Neural progenitor cell (in vitro differentiated cells): ENCODE results near the gene TAX1BP3. TPM values are rescaled to one million over a fixed set of nuclear protein-coding genes. Genes with fewer than 3 reads are reported as not detected.

Experiments used
- DNase-seq: peaks from one replicate; pipeline ENCODE4 v3.0.0-alpha.2; 2016; ENCODE audit warnings: low spot score
- H2AFZ ChIP-seq: fragments of 200-600 bp; sonication (generic); replicated peaks from 2 replicates; pipeline ENCODE4 v1.6.1; 2016; ENCODE audit warnings: antibody characterized with exemption
- H3F3A ChIP-seq: fragments of 200-600 bp; sonication (generic); 2 replicates; pipeline ENCODE4 v1.6.1; 2016; ENCODE audit warnings: antibody characterized with exemption, low read depth
- H3K27ac ChIP-seq: fragments of 200-600 bp; sonication (generic); 2 replicates; pipeline ENCODE4 v1.5.1; 2016; ENCODE audit warnings: mild to moderate bottlenecking
- H3K27me3 ChIP-seq: fragments of 200-600 bp; sonication (generic); 2 replicates; pipeline ENCODE4 v1.6.1; 2016; ENCODE audit warnings: mild to moderate bottlenecking, moderate library complexity
- H3K36me3 ChIP-seq: fragments of 200-600 bp; sonication (generic); 2 replicates; pipeline ENCODE4 v1.5.1; 2016
- H3K4me1 ChIP-seq: fragments of 200-600 bp; sonication (generic); 2 replicates; pipeline ENCODE4 v1.6.1; 2016; ENCODE audit warnings: mixed run types
- H3K4me2 ChIP-seq: fragments of 200-600 bp; sonication (generic); 2 replicates; pipeline ENCODE4 v1.6.1; 2016
- H3K4me3 ChIP-seq: fragments of 200-600 bp; sonication (generic); 2 replicates; pipeline ENCODE4 v1.5.1; 2016
- H3K79me2 ChIP-seq: fragments of 200-600 bp; sonication (generic); 2 replicates; pipeline ENCODE4 v1.6.1; 2016; ENCODE audit warnings: low read depth
- H3K9ac ChIP-seq: fragments of 200-600 bp; sonication (generic); 2 replicates; pipeline ENCODE4 v1.6.1; 2016
- H3K9me3 ChIP-seq: fragments of 200-600 bp; sonication (generic); 2 replicates; pipeline ENCODE4 v1.5.1; 2016; ENCODE audit warnings: low read depth
- H4K20me1 ChIP-seq: fragments of 200-600 bp; sonication (generic); 2 replicates; pipeline ENCODE4 v1.6.1; 2016; ENCODE audit warnings: low read depth
- H3K27ac Mint-ChIP-seq: 3 replicates; pipeline ENCODE4 v1.8.0; 2021; ENCODE audit warnings: mixed read lengths
- H3K27me3 Mint-ChIP-seq: 2 replicates; pipeline ENCODE4 v1.8.0; 2022; ENCODE audit warnings: low read depth, mild to moderate bottlenecking, inconsistent platforms, moderate library complexity, mixed read lengths; ENCODE audit not compliant: insufficient read depth
- H3K36me3 Mint-ChIP-seq: 3 replicates; pipeline ENCODE4 v1.8.0; 2021; ENCODE audit warnings: mixed read lengths
- H3K4me1 Mint-ChIP-seq: 3 replicates; pipeline ENCODE4 v1.8.0; 2021; ENCODE audit warnings: mixed read lengths
- H3K4me3 Mint-ChIP-seq: 3 replicates; pipeline ENCODE4 v1.8.0; 2021; ENCODE audit warnings: mild to moderate bottlenecking, moderate library complexity, mixed read lengths
- H3K9me3 Mint-ChIP-seq: 3 replicates; pipeline ENCODE4 v1.8.0; 2020; ENCODE audit warnings: mixed read lengths
- CTCF ChIP-seq: fragments of 200-600 bp; sonication (generic); IDR thresholded peaks from 2 replicates; pipeline ENCODE4 v1.5.1; 2017; ENCODE audit warnings: antibody characterized with exemption, mild to moderate bottlenecking
- EZH2 ChIP-seq: fragments of 200-600 bp; sonication (generic); IDR thresholded peaks from 2 replicates; pipeline ENCODE4 v1.6.1; 2017; ENCODE audit warnings: antibody characterized with exemption, mild to moderate bottlenecking, moderate library complexity
- EZH2phosphoT487 ChIP-seq: fragments of 200-600 bp; sonication (generic); IDR thresholded peaks from 2 replicates; pipeline ENCODE4 v1.6.1; 2017; ENCODE audit warnings: antibody characterized with exemption
- total RNA-seq: library from RNA; depleted of rRNA; stranded (reverse); fragments of >200 nt; gene quantifications from 2 replicates; pipeline ENCODE4 v1.2.3, GENCODE V29; 2015; ENCODE audit warnings: low replicate concordance

The TAX1BP3 gene
- total RNA-seq, 1 donor from 2014 or later, result 27.3 TPM

GRCh38 chr17:3669085-3669347, 638 bp upstream of the TAX1BP3 start:
- Mint-ChIP-seq H3K4me1 (peaks cover 27% of the 10 kb centered on the region), H3K4me3 (peak overlapping the region; percentile 98), H3K9me3 (no peaks in the 10 kb centered on the region), H3K27me3 (peaks cover 9% of the 10 kb centered on the region), H3K36me3 (peaks cover 7% of the 10 kb centered on the region), H3K27ac (peak overlapping the region; percentile 81)
- TF ChIP-seq EZH2phosphoT487, result no peak
- TF ChIP-seq CTCF, result peak; percentile 3
- no peak for TF ChIP-seq EZH2
- Histone ChIP-seq H3K4me1 (no peaks in the 10 kb centered on the region), H3K27ac (peak overlapping the region; percentile 60), H3K4me2 (peak overlapping the region; percentile 80), H3K27me3 (no peaks in the 10 kb centered on the region), H3F3A (peaks cover 11% of the 10 kb centered on the region), H3K9ac (peak overlapping the region; percentile 88), H3K36me3 (no peaks in the 10 kb centered on the region), H2AFZ (no peak overlapping the region), H4K20me1 (peaks cover 25% of the 10 kb centered on the region), H3K79me2 (peaks cover 39% of the 10 kb centered on the region), H3K9me3 (no peaks in the 10 kb centered on the region), H3K4me3 (peak overlapping the region; percentile 95)
- DNase-seq, result no peak

GRCh38 chr17:3667366-3668278, 756 bp downstream of the TAX1BP3 start:
- peaks cover 39% of the 10 kb centered on the region for H3K79me2 ChIP-seq
- H3K27ac Mint-ChIP-seq, result peak overlapping the region; percentile 94
- H3F3A ChIP-seq, result peaks cover 11% of the 10 kb centered on the region
- no peaks in the 10 kb centered on the region for H3K9me3 Mint-ChIP-seq
- peak overlapping the region; percentile 21 for H2AFZ ChIP-seq
- peak overlapping the region; percentile 95 for H3K4me3 ChIP-seq
- H3K4me1 Mint-ChIP-seq, result peaks cover 29% of the 10 kb centered on the region
- peak overlapping the region; percentile 82 for H3K4me2 ChIP-seq
- H3K4me1 ChIP-seq, result no peaks in the 10 kb centered on the region
- no peaks in the 10 kb centered on the region for H3K27me3 ChIP-seq
- H3K4me3 Mint-ChIP-seq, result peak overlapping the region; percentile 98
- H3K36me3 Mint-ChIP-seq, result peaks cover 9% of the 10 kb centered on the region
- H3K27ac ChIP-seq, result peak overlapping the region; percentile 91
- peaks cover 7% of the 10 kb centered on the region for H3K27me3 Mint-ChIP-seq
- DNase-seq, result peak; percentile 89
- H3K36me3 ChIP-seq, result no peaks in the 10 kb centered on the region
- TF ChIP-seq EZH2, result no peak
- no peak for TF ChIP-seq CTCF
- no peak for TF ChIP-seq EZH2phosphoT487
- no peaks in the 10 kb centered on the region for H3K9me3 ChIP-seq
- peaks cover 25% of the 10 kb centered on the region for H4K20me1 ChIP-seq
- H3K9ac ChIP-seq, result peak overlapping the region; percentile 72

GRCh38 chr17:3666516-3666915, 1.9 kb downstream of the TAX1BP3 start:
- TF ChIP-seq EZH2phosphoT487, result no peak
- TF ChIP-seq EZH2, result no peak
- TF ChIP-seq CTCF, result no peak
- Histone ChIP-seq H3K4me2 (no peak overlapping the region), H3K9ac (no peak overlapping the region), H3K4me3 (no peak overlapping the region), H3K27ac (no peak overlapping the region), H3K4me1 (no peaks in the 10 kb centered on the region), H3K36me3 (no peaks in the 10 kb centered on the region), H3K9me3 (no peaks in the 10 kb centered on the region), H4K20me1 (peaks cover 25% of the 10 kb centered on the region), H3K79me2 (peaks cover 39% of the 10 kb centered on the region), H2AFZ (no peak overlapping the region), H3K27me3 (no peaks in the 10 kb centered on the region), H3F3A (peaks cover 11% of the 10 kb centered on the region)
- H3K36me3 Mint-ChIP-seq, result peaks cover 7% of the 10 kb centered on the region
- peak overlapping the region; percentile 98 for H3K4me3 Mint-ChIP-seq
- H3K27me3 Mint-ChIP-seq, result peaks cover 11% of the 10 kb centered on the region
- DNase-seq, result no peak
- peaks cover 31% of the 10 kb centered on the region for H3K4me1 Mint-ChIP-seq
- H3K9me3 Mint-ChIP-seq, result no peaks in the 10 kb centered on the region
- H3K27ac Mint-ChIP-seq, result no peak overlapping the region
